Globus pallidus (tissue), 1 donor: ENCODE data around the gene ENO4.

Experiments used
- DNase-seq: peaks from one replicate; pipeline ENCODE4 v3.0.0-alpha.2; 2015; ENCODE audit warnings: low spot score

ENO4 gene

DNA sequence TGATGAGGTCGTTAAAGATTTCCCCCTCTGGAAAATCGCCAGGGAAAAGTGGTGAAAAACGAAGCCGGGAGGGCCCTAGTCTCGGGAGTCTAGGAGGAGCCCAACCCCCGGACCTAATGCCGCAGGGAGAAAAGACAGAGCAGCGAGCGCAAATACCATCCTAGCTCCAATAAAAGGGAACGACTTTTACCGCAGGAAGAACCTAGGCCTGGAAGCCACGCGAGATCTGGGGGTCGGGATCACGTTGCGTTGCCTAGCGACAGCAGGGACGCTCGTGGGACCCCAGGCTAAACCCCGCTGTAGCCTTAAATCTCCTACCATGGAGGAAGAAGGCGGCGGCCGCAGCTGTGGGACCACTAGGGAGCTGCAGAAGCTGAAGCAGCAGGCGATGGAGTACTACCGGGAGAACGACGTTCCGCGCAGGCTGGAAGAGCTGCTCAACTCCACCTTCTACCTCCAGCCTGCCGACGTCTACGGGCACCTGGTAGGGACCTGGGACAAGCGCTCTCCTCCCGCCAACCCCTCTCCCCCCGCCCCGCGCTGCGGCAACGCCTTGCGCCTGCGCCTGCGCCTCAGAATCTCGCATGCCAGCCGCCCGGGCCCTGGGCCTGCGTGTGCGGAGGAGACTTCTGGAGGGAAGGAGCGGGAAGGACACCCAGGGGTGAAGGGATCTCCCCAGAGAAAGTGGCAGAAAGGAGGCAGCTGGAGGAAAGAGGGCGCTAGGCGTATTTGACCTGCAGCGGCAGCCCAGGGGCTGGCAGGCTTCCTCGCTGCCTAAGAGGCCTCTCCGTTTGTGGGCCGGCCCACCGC lies at the start of gene ENO4:
Gene ENO4, plus strand, starts transcription at position 252 of the 810 bp plus-strand sequence. Its CDS starts 68 bp downstream, at position 320.
- DNase-seq: peak; percentile 71

DNA sequence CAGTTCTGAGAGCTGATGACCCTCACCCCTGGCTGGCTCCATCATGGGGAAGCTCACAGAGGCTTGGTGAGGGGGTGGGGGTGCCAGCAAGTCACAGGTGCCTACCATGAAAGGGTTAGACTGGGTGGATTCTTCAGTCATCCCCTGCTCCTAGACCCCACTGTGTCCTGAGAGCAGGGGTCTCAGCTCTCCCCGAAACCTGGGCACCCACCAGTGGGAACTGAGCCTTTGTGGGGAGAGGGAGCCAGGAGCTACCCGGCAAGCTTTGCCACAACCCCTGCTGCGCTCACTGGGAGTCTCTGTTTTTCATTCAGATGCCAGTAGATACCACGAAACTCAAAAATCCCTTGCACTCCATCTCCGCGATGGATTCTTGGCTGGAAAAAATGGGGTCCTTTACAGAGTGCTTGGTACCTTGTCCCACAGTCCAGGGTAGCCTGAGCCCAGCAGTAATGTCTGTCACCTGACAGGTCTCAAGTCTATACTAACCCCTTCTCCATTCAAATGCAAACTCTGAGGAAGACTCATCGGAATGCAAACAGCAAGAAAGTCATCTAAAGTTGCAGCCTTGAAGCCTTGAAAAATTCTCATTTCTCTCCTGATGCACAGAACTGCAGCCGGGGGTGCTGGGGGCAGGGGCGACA lies 48.9 kb upstream of the ENO4 start:
- no peak for DNase-seq

GRCh38 chr10:116801658-116802057 lies 47.6 kb upstream of the ENO4 start:
- DNase-seq: no peak

GRCh38 chr10:116802474-116802873 lies 46.8 kb upstream of the ENO4 start:
- no peak for DNase-seq

DNA sequence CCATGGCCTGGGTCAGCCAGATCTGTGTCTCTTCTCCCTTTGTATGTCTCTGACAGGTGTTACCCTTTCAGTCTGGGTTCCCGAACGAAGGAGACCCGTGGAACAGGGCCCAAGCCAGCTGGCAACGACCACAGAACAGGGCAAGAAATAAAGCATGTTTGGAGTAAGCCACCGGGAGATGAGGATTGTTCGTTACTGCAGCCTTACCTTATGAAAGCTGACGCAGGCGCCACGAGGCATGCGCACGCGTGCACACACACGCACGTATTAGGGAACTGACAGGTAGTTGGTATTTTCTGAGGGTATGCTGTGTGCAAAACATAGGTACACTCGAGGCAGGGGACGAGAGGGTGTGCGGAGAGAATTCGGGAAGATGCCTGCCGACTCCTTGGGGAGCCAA lies 46.4 kb upstream of the ENO4 start:
- DNase-seq: no peak

GRCh38 chr10:116803451-116804249 lies 45.6 kb upstream of the ENO4 start:
- DNase-seq: no peak

DNA sequence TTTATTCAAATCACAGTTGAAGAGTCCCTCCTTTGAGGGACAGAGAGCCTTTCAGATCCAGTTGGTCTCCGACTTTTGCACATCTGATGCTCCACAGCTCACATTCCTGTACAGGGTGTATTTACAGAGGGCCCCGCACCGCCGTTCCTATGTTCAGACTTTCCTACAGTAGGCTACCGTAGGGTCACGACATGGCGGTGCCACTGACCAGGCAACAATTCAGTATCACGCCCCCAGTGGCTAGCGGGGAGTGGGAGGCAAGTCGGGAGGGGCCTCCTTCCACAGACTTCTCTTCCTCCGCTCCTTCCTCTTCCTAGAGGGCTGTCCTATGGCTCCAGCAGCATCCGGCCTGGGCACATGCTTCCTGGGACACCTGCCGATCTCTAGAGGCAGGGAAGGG lies 40.6 kb upstream of the ENO4 start:
- no peak for DNase-seq

DNA sequence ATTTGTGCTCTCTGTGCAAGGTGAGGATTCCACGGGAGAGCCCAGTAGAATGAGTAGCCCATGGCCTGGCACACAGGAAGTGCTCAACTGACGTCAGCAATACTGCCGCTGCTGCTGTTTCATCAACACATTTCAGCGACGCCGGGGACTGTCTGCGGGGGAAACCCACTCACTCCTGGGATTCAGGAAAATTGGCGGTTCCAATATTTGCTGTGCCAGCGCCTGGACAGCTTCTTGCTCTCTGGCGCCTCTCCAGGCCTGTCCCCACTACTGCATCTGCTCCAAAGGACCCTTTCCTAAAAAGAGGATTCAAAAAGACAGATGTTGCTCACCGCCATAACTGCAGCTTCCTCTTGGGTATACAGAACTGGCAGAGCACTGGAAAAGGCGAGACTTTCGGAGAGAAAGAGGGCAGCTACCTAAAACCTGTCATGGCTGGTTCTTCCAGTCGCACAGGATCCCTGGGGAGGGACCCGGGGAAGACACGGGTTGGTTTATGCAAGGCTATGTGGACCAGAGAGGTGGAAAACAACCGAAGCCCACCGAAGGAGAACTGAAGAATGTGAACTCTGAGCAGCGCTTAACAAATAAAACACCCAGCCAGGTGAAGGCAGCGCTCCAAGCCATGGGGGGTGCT lies 39.7 kb upstream of the ENO4 start:
- DNase-seq: no peak

DNA sequence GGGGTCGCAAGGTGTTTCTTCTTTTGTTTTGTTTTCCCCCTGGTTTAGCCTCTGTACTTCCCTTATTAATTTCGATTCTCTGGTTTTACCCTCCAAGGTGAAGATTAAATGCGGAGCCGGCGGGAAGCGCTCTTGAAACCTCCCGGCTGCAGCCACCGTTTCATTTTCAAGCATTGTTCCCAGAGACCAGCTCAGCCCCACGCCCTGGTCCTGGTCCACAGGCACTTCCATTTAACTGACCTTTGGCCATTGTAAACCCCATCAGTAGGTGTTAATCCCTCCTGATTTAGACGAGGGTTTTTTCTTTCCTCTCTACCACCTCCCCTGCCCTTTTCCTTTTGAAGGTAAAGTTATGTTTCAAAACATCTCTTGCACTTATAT lies 39.2 kb upstream of the ENO4 start:
- DNase-seq: no peak

DNA sequence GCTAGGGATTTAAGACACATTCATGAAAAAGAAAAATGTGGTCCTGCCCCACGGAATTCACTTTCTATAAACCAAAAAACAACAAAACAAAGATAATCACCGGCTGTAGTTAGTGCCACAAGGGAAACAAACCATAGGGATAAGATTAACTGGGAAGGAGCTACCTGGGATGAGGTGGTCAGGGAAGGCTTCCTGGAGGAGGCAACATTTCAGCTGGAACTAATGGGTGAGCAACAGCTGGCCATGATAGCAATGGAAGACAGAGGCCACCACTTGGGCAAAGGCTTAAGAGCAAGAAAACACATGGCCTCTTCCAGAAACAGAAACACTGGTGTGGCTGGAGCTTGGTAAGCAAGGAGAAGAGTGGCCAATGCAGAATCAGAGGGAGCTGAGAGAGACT lies 38.4 kb upstream of the ENO4 start:
- DNase-seq: no peak

DNA sequence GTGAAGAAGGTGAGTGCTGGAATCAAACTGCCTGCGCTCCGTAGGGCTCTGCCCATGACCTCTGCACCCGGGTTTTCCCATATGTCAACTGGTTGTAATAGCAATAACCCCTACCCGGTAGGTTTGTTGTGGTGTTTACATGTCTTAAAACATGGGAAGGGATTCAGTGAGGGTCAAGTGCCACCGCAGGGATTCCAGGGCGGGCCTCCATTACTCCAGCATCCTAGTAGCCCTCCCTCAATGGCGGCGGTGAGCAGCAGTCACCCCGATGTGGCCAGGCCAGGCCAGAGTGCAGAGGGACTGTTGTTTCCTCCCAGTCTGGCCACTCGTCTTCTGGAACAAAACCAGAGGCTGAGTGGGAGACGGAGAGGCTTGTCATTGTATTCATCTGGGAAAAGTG lies 37.6 kb upstream of the ENO4 start:
- no peak for DNase-seq

GRCh38 chr10:116815641-116816415 lies 33.5 kb upstream of the ENO4 start:
- no peak for DNase-seq

DNA sequence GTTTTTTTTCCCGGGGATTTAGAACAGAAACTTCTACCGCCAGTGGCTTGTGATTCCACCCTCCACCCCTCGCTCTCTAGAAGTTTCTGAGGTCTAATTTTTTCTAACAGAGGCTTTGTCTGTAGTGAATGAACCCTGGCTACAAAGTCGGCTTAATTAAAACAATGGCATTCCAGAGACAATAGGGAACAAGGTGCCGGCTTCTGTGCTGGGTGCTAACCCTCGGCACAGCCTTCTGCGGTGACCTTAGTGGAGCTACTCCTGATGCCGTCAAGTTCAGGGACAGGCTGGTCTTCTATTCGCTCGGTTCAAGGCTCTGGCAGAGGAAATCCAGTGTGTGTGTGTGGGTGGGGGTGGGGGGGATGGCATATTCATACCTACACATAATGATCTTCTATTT lies 32.1 kb upstream of the ENO4 start:
- no peak for DNase-seq

DNA sequence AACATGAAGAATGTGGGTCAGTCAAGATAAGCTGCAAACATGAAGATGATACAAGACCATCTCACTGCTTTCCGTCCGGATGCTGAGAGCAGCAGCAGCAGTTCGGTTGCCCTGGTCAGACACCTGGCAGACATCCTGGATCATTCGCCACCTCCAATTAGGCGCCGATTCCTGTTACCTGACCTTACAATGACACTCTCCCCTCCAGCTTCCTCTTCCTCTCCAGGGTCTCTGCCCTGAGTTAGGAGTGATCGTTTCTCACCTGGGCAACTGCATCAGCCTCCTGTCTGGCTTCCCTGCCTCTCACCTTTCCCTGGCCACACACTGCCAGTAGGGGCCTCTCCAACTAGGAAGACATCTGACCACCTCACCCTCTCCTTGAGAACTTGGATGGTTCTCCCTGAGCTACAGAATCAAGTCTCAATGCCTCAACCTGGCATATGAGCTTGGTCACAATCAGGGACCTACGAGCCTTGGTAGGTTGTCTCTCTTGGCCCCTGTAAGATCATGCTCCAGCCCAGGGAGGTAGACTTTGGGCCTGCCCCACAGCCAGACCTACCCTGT lies 31.4 kb upstream of the ENO4 start:
- no peak for DNase-seq

GRCh38 chr10:116819999-116820677 lies 29.2 kb upstream of the ENO4 start:
- DNase-seq: no peak

DNA sequence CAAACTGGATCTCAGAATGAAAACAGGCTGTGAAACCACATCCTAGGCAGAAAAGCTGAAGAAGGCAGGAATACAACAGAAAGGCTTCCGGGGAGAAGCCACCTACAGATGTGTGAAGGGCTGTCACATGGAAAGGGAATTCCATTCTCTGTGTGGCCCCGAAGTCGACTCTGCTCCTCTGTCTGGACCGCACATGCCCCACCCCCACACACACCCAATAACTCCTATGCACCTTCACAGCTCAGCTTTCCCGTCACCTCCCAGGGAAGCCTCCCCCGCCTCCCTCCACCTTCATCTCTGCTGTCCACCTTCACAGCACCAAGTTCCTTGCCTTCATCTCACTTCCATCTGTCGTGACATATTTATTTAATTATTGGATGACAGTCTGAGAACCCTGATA lies 23.4 kb upstream of the ENO4 start:
- no peak for DNase-seq

GRCh38 chr10:116826803-116827202 lies 22.5 kb upstream of the ENO4 start:
- DNase-seq: no peak

DNA sequence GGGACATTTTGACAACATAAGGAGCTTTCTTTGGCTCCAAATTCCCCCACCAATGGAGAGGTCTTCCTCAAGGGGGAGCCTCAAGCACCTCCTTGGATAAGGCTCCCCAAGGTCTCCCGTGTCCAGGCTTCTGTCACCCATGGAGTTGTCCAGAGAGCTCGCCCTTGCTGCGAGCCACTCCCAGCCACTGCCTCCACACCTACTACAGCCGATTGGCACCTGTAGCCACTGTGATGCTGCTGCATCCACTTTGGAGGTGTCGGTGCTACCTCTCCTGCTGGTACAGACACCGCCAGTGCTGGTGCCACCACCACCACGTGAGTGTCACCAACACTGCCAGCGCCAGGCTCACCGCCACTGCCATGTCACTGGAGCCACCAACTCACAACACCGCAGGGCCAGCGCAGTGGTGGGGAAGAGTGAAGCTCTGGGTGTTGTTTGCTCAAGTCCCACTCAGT lies 22.1 kb upstream of the ENO4 start:
- DNase-seq: no peak

DNA sequence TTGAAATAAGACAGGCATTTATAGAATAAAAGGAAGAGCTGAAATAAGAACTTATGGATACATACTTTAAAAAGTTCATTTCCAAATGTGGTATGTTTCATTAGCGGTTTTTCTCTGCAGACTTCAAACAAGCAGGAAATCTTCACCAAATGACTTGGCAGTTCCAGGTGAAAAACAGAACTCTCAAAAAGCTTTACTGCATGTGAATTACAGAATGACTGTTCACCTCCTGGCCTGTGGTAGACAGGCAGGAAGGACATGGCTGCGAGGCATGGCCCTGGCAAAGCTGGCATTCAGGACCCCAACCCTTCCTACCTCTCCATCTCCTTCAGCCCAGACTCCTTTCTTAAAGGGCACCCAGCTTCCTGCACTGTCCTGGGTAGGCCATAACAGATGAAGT lies 21.2 kb upstream of the ENO4 start:
- DNase-seq: no peak

DNA sequence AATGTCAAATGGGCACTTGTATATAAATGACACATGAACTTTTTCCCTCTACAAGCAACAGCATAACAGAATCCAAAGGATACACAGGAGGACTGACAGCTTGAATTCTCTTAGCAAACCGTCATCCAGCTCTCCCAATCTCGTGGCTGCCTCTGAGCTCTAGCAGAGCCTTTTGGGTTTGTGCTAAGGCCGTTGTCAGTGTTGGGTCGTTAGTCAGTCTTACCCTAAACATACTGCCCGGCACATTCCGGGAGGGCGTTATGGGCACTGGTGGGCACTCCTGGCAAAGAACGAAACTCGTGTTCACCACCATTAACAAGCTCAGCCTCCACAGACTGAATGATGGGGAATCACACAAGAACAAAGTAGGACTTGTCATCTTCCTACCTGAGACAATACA lies 19.6 kb upstream of the ENO4 start:
- DNase-seq: no peak

GRCh38 chr10:116831086-116831485 lies 18.2 kb upstream of the ENO4 start:
- DNase-seq: no peak
